ENCODE measurements around the gene ATCAY.
"Not testable (repeated sequence)": the region's sequence is repeated elsewhere in the genome, so short reads cannot be mapped to it uniquely, and the experiment has no call there.

- TF ChIP-seq CTCF (IDR thresholded peaks at IDR 0.05; ENCODE audit: low read depth, low read length); EZH2phosphoT487 (IDR thresholded peaks at IDR 0.05; ENCODE audit: low read depth): not testable (repeated sequence)
Observed at GRCh38 chr19:3967983-3968382, 87.5 kb downstream of the ATCAY start.

Data from OCI-LY3 (cell line).